HG03354 (cell line): ENCODE measurements around the gene CCDC201.

Source experiments
- ATAC-seq: cut with Tn5 transposase; IDR thresholded peaks from one replicate; pipeline ENCODE4 v1.9.1; 2021; ENCODE audit warnings: mild to moderate bottlenecking; ENCODE audit not compliant: unreplicated experiment, poor library complexity, severe bottlenecking

The CCDC201 gene

DNA sequence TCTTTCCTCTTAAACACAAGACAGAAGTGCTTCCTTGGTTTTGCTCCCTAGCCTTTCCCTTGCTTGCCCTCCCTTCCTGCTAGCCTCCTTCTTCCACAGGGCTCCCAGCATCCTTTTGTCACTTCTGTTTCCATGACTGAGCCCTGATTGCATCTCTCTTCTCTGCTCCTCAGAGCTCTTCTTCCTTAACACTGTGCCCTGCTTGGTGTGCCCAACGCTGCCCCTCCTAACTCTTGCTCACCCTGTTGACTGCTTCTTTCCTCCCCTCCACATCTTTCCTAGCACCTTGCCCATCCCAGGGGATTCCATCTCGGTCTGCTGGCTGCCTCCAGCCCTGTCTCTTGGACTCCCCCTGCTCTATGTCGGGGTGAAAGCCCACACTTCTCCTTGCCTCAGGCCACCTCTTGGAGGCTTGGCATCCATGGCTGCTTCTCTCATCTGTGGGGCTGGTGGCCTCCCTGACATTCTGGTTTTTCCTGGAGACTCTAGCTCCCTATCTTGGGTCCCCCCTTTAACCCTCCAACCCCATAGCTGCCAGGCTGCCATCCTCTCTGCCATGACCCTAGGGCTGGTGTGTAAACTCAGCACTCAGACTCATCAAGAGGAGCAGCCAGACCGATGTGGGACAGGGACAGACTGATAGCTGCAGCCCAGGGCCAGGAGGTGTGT, 21.2 kb upstream of the CCDC201 start:
- no peak for ATAC-seq

DNA sequence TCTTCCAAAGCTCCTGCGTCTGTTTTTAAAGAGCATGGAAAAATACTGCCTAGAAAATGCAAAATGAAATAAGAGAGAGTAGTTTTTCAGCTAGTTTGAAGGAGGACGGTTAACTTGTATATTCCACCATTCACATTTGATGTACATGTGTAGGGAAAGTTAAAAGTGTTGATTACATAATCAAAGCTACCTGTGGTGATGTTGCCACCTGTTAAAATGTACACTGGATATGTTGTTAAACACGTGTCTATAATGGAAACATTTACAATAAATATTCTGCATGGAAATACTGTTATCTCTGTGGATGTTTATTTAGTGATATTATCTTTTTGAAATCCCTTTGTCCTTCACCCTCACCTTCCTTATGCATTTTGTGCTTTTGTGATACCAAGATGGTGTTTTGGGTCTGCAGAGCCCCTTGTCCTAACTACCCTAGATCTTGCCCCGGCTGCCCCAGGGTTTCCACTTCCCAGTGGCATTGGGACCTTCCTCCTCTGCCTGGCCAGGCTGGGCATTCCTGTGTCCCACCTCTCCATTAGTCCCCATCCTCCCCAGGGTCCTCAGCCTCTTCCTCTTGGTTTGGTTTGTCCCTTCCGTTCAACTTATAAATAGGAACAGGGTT, 20.6 kb upstream of the CCDC201 start:
- no peak for ATAC-seq

DNA sequence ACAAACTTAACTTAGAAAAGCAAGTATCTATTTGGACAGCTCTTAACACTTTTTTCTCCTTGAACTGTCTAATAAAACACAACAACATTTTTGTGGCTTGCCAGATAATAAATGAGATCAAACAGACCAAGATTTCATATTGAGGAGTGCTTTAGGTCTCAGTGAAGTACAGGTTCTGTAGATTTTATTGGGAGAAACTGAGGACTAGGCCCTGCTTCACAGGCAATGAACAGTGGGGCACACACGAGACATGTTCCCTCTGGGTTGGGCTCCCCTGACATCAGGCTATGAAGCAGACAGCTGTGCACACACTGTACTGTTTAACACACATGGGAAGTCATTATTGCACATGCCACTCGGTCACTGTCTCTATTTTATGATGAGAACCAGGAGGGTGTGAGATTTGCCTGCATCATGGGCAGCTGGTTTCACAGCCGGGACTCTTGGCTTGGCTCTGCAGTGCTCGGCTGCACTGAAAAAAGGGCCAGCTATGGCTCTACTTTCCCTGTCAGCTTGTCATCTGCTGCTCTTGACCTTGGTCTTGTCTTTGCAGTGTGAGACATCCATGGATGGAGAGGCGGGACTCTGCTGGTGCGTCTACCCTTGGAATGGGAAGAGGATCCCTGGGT, 19.6 kb upstream of the CCDC201 start:
- ATAC-seq, result no peak

DNA sequence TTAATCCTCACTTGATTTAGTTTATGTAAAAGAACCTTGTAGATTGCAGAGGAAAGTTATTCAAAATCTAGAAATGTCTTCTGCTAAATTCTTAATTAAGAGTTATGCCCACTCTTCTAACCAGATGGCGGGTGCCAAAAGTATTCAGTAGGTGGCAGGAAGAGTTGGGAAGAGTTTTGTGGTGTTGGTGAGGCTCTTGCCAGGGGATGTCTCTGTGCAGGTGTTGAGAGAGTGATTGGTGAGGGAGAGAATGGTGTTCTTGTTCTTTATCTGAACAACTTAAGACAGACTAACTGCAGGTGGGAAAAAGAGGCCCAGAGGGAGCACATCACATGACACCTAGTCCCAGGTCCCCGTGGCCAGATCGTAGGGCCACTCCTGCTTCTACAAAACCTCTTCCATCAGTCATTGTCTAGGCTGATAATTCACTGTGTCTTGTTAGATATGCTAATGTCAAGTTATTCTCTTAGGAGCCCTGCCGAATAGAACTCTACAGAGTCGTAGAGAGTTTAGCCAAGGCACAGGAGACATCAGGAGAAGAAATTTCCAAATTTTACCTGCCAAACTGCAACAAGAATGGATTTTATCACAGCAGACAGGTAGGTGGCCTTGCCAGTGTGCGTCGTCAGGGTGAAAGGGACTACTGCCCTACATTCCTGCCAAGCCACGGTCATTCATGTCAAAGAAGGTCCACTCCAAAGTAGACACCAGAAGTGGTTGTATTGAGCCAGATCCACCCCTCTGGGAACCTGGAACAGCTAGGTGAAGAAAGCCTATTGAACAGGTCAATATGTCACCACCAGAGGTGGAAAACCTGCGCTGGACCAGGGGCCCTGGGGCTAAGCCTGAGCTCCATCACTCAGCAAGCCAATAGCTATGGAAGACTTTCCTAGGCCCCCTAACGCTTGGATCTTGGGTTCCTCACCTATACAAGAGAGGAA, 18.9 kb upstream of the CCDC201 start:
- no peak for ATAC-seq

DNA sequence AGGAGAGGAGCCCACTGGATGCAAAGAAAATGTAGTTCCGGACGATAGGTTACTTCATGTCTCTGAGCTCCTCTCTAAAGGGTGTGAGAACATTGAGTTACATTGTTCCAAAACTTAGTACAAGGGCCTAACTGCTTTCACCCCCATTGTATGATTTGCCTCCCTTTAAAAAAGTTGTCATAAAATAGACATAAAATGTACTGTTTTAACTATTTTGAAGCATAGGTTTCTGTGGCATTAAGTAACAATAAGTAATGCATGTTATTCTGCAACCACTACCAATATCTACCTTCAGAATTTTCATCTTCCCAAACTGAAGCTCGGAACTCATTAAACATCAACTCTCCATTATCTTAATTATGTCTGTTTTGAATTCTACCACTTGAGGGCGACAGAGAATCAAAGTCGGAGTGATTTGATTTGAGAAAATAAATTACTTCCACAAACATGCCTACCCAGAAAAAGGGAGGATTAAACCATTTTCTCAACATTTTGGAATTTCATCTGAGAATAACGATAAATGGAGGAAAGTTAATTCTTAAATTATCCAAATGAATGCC, 18.1 kb upstream of the CCDC201 start:
- ATAC-seq, result no peak

DNA sequence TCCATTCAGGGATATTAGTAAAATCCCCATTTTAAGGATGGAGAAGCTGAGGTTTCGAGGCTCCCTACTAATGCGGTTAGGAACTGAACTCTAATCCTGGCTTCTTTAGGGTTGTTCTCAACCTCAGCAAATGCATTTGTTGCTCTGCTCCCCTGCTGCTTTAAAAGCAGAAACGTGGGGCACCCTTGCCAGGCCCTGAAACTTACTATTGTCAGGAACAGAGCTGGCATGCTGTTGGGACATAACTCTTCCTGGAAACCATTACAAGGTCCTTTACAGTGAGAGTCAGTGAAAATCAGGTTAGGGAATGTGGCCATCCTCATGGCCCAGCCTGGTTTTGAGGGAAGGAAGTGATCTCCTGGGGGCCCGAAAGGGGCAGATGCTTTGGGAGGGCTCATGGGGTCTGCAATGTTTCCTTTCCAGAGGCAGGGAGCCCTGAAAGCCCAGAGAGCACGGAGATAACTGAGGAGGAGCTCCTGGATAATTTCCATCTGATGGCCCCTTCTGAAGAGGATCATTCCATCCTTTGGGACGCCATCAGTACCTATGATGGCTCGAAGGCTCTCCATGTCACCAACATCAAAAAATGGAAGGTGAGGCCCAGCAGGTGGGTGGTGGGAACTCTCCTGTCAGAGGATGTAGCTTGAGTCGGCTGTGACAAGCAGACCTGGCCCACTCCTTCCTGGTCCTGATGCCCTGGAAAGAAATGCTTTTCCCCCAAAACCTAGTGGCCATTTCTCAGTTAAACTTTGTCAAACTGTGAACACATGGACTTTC, 17.4 kb upstream of the CCDC201 start:
- ATAC-seq, result no peak

DNA sequence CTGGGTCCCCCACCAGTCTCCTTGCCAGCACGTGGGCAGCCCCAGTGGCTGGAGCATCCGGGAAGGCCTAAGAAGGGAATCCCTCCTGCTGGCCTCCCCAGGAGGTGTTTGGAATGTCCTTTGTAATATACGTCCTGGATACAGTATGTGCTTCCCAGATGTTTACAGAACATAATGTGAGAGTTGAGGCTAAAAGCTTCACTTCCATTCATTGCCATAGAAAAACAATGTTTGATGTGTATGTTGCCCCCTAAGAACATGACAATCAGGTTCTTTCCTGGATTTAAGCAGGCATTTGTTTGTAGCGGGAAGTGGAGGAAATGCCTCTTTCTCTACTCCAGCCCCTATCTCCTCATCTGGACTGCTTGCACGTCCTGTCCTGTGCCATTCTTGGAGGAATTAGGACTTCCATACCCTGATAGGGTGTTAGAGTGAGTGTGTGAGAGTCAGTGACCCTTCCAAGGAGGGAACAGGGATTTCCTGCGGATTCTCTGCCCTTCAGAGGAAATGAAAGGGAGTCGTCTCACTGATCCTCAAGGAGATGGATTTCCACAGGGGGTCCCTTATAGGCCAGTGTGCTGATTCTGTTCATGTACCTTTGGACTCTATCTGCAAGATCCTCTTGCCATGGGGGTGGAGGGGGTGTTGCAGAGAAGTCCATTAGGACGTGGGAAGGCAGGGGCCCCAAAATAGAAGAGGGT, 16.6 kb upstream of the CCDC201 start:
- ATAC-seq, result no peak

DNA sequence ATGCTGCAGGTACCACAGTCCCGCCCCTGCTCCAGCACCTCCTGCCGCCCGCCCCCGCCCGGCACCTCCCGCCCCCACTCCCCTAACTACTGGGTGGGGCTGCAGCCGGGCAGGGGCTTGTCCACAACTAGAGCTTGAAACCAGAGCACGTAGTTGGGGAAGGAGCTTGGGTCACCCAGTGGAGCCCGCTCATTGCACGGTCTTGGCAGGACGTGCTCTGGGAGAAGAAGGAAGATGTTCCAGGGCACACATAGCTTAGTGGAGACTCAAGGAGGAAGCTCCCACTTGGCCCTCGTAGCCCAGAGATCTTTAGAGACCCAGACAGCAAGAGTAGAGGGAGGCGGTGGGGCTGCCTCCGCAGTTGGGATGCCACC, 16.1 kb upstream of the CCDC201 start:
- ATAC-seq, result no peak

DNA sequence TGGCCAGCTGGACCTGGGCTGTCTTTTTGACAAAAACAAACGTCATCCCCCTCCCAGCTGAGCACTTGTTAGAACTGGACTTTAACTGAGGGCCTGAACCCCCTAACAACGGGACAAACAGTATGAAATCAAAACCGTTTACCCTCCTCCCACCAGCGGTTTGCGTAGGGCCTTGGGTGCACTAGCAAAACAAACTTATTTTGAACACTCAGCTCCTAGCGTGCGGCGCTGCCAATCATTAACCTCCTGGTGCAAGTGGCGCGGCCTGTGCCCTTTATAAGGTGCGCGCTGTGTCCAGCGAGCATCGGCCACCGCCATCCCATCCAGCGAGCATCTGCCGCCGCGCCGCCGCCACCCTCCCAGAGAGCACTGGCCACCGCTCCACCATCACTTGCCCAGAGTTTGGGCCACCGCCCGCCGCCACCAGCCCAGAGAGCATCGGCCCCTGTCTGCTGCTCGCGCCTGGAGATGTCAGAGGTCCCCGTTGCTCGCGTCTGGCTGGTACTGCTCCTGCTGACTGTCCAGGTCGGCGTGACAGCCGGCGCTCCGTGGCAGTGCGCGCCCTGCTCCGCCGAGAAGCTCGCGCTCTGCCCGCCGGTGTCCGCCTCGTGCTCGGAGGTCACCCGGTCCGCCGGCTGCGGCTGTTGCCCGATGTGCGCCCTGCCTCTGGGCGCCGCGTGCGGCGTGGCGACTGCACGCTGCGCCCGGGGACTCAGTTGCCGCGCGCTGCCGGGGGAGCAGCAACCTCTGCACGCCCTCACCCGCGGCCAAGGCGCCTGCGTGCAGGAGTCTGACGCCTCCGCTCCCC, 15.5 kb upstream of the CCDC201 start, which contains the start of gene IGFBP1:
TSS of gene IGFBP1 (plus strand) at position 304 of the 808 bp plus-strand sequence. CDS start at position 469, 165 bp downstream.
- ATAC-seq, result no peak

DNA sequence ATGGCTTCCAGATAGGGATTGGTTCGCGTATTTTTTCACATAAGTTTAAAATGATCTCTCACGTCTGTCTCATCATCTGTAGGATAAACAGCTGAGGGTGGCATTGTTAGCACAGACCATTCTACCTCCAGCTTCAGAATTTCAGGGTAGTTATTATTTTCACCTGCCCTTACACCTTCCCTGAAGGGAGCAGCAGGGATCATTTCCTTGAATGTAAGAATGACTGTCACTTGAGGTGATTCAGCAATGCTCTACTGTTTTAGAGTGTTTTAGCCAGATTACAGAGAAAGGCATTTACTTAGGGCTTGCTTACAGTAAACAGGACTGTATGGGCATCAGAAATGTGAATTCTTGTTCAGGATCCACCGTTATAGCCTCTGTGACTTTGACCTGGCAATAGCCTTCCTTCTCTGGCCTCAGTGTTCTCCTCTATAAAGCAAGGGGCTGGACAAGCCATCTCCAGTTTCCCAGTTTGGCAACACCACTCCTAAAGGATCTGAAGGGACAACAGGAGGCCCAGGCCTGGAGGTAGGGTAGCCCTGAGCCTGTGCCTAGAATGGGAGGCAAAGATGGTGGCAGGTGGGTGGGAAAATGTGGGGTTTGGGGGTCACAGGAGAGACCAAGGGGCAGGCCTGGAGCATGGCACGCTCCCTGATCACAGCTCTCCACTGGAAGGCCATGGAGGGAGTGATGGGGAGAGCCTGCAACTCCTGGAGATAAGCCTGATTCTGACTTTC, 14.2 kb upstream of the CCDC201 start:
- ATAC-seq, result no peak

DNA sequence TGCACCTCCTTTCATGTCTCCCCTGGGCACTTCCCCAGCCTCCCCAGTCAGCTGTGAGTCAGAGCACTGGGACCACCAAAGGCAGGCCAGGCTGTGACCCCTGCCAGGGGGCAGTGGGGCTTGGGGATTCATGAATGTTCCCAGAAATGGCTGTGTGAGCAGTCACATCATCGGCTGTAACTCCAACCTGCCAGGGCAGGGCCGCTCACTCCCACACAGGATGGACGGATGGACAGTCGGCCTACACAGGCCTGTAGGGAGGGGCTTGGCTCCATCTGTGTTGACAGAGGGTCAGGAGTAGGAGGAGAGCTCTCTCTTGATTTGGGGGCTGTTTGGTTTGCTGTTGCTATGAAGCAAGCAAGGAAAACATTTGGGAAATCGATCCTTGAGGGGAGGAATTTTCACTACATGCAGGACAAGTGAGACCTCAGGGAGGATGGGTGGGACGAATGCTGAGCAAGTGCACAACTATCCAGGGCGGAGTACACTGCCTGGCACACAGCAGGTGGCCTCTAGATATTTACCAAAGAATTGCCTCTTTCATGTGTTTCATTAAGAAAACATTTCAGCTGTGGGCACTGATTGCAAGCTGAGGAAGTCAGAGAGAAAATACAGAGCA, 12.5 kb upstream of the CCDC201 start:
- no peak for ATAC-seq

DNA sequence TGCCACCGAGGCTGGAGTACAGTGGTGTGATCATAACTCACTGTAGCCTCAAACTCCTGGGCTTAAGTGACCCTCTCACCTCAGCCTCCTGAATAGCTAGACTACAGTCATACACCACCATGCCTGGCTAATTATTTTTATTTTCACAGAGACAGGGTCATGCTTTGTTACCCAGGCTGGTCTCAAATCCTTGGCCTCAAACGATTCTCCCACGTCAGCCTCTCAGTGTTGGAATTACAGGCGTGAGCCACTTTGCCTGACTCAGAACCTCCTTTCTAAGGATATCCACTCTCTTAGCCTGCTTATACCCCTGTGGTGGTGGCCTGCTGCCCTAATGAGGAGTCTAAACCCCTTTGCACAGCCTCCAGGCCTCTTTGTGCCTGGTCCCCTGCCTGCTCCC, 11.3 kb upstream of the CCDC201 start:
- ATAC-seq, result no peak

DNA sequence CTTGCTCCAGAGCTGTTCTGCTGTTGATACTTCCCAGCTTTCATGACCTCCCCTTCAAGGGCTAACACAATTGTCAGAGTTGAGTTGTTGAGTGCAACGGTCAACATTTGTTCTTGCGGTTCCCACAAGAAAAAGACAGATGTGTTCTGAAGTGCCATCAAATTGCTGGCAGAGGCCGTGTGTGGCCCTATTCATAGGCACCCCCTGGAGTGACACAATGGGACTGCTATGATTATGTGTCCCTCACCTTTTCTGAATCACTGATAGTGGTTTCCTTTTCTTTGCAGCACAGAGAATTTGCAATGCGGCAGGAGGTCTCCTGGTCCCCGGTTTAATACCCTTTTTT, 9.6 kb upstream of the CCDC201 start:
- ATAC-seq, result no peak

DNA sequence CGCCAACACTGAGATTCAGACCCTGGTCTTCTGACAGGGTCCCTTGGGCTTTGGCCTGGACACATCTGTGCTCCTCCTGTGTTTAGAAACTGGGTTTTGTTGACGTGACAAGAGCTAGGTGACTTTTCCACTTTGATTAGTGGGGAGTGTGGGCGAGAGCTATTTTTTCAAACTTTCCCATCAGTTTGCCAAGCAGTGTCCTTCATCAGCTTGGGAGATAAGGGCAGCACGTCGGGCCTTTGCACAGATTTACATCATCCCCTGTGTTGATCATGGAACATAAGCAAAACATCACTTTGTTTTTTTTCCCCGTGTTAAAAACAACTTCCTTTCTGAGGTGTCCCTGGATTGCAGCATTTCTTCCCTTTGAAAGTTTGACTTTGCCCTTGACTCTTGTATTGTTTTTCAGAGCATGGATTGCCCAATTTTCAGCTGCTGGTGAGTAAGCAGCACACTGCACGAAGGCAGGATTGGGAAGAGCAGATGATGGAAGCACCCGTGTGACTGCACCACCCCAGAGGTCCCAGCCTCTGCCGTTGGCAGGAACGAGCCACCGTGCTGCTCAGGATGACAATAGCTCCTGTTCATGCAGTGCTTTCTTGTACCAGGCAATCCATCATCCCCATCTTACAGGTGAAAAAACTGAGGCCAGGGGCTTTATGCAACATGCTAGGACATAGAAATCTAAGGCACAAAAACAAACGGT, 9.0 kb upstream of the CCDC201 start:
- ATAC-seq, result no peak

DNA sequence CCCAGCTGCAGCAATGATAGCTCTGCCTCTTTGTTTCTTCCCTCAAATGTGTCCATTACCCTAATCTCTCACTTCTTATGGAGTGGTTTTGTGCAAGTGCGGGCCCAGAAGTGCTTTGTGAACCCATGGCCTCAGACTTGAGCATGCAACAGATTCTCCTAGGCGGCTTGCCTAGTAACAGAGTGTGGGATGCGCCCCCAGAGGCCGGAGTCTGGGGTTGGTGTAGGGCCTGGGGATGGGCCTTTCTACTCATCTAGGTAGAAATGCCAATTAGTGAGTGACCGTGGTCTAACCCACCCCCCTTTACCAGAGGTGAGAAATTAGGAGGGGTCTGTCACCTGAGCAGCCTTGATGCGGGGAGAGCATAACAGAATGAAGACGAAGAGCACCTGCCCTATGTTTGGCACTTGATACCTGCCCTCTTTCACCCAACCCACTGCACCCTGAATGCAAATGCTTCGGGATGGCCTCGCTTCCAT, 8.4 kb upstream of the CCDC201 start:
- no peak for ATAC-seq

DNA sequence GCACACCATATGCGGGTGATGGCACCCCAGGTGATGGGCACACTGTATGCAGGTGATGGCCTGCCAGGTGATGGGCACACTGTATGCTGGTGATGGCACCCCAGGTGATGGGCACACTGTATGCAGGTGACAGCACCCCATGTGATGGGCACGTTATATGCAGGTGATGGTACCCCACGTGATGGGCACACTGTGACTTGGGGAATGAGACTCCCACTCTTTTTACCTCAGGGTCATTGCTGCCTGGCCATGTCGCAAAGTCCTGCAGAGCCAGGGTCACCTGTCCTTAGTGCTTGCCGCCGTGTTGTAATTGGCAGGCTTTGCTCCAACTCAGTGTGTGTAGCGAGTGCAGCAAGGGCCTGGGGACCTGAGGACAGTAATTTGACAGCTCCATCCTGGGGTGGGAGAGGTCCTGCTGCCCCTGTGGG, 7.6 kb upstream of the CCDC201 start:
- ATAC-seq, result no peak
